ENCODE data around the gene USP10.

USP10 gene

GRCh38 chr16:84828322-84828721, 128.5 kb downstream of the USP10 start:
- FAIRE-seq, result no peak

Data from islet of Langerhans (tissue), 1 donor.